Measurements from ENCODE around the gene SCP2.

DNA sequence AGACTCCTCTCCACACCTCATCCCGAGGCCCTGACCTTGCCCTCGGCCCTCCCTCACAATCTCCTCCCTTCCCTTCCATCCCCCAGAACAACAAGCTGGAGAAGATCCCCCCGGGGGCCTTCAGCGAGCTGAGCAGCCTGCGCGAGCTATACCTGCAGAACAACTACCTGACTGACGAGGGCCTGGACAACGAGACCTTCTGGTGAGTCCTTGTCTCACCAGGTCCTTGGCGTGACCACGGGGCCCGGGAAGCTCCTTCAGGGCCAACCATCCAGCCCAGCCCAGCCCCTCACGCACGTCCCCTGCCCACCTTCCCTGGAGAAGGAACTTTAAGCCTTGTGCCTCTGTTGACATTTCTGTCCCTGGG is 150.5 kb downstream of the SCP2 start:
- TF ChIP-seq CTCF (conservative IDR thresholded peaks at IDR 0.05; ENCODE audit: low read length) (no peak), EZH2phosphoT487 (IDR thresholded peaks at IDR 0.05; ENCODE audit: borderline replicate concordance) (no peak)

Measured in Loucy (cell line).